Measurements from ENCODE around the gene MT1B. TPM values are rescaled to one million over a fixed set of nuclear protein-coding genes. Genes with fewer than 3 reads are reported as not detected.
A peak's percentile ranks its signal among the peaks of the same experiment; 100 is the strongest.
"Not testable (repeated sequence)": the region's sequence is repeated elsewhere in the genome, so short reads cannot be mapped to it uniquely, and the experiment has no call there.

The MT1B gene
- total and polyA plus RNA-seq, 9 of the 15 experiments (the other 6 are each of a cell fraction or from before 2014, with no cell fraction given) = not detected

GRCh38 chr16:56672171-56672570 is 20.5 kb downstream of the MT1B start:
- H4K20me1 ChIP-seq (replicated peaks; ENCODE audit: control insufficient read depth, insufficient read depth, low read length); H3K9ac ChIP-seq (ENCODE audit: insufficient read depth in 1 of 2, low read depth in 2 of 2, low read length in 2 of 2); ATAC-seq; H3K79me2 ChIP-seq (ENCODE audit: control insufficient read depth, insufficient read depth, low read length); CTCF ChIA-PET (ENCODE audit: low intra/inter-chr PET ratio); DNase-seq (ENCODE audit: extremely low read depth in 1 of 4, low spot score in 3 of 4); intact Hi-C loops (cut with micrococcal nuclease); H3K36me3 ChIP-seq (ENCODE audit: control insufficient read depth, insufficient read depth, low read length); H3K27ac ChIP-seq (ENCODE audit: extremely low read depth, low read depth, low read length); H3K9me1 ChIP-seq (ENCODE audit: control insufficient read depth, insufficient read depth, low read length); H3K4me3 ChIP-seq; in situ Hi-C loops (cut with MboI); FAIRE-seq; H2AFZ ChIP-seq (ENCODE audit: low read depth, low read length); H3K9me3 ChIP-seq (replicated peaks; ENCODE audit: control insufficient read depth, insufficient read depth, low read depth, low read length); H3K4me2 ChIP-seq (ENCODE audit: insufficient read depth, low read length); BruUV-seq (replicated peaks): not testable (repeated sequence)
- peaks cover 46 to 63% of the 10 kb centered on the region in 2 experiments for H3K27me3 ChIP-seq (ENCODE audit: control insufficient read depth in 2 of 2, insufficient read depth in 2 of 2, low read length in 2 of 2)
- POLR2A ChIA-PET = interaction anchor here (0.7 kb wide), 1 partner anchor 84 kb away, joined by 3 read pairs; no protein-coding TSS in a partner anchor
- WGBS (ENCODE audit: insufficient coverage, low coverage, missing lambda C conversion rate) = 0% methylated on average over 3 of the region's 3 CpGs
- peaks cover 0 to 11% of the 10 kb centered on the region in 2 experiments; a peak in 1 of 5 replicates for H3K4me1 ChIP-seq (replicated peaks in 1 of 2; ENCODE audit: control insufficient read depth in 2 of 2, insufficient read depth in 2 of 2, low read length in 2 of 2)

- no peaks in the 10 kb centered on the region for H3K36me3 ChIP-seq (ENCODE audit: control insufficient read depth, insufficient read depth, low read length)
- H4K20me1 ChIP-seq (replicated peaks; ENCODE audit: control insufficient read depth, insufficient read depth, low read length) = peaks cover 9% of the 10 kb centered on the region; the same call in 1 of the 2 replicates
- CTCF ChIA-PET (ENCODE audit: low intra/inter-chr PET ratio) = interaction anchor here (1.3 to 1.9 kb wide), 3 partner anchors 29 to 159 kb away, joined by 4 to 17 read pairs (median 11); no protein-coding TSS in a partner anchor
- no TSS peak for BruUV-seq (replicated peaks)
- TF ChIP-seq CEBPG (CRISPR knock-in tag; IDR thresholded peaks at IDR 0.05) (no peak), CEBPG (tag; conservative IDR thresholded peaks at IDR 0.05 in 1 of 2, IDR thresholded peaks at IDR 0.05 in 1 of 2) (0 out of 4 replicates have a peak, but pooled peaks of 1 of the 2 experiments have one; percentile 10), FOXA3 (CRISPR knock-in tag; conservative IDR thresholded peaks at IDR 0.05 in 1 of 2, IDR thresholded peaks at IDR 0.05 in 1 of 2) (no peak)
- no peak overlapping the region for H3K4me3 ChIP-seq
- no peak overlapping the region for H3K4me2 ChIP-seq (ENCODE audit: insufficient read depth, low read length)
- POLR2A ChIA-PET = interaction anchor here (0.6 to 0.7 kb wide), 3 partner anchors 11 to 264 kb away, joined by 3 to 6 read pairs (median 4); no protein-coding TSS in a partner anchor
- H3K9me3 ChIP-seq (replicated peaks; ENCODE audit: control insufficient read depth, insufficient read depth, low read depth, low read length) = no peaks in the 10 kb centered on the region
- H3K27me3 ChIP-seq (ENCODE audit: control insufficient read depth in 2 of 2, insufficient read depth in 2 of 2, low read length in 2 of 2) = peaks cover 40 to 59% of the 10 kb centered on the region in 2 experiments
- WGBS (ENCODE audit: insufficient coverage, low coverage, missing lambda C conversion rate) = 19% methylated on average over 11 of the region's 11 CpGs
- in situ Hi-C loops (cut with MboI) = no loop called here
- no peak for DNase-seq (ENCODE audit: extremely low read depth in 1 of 4, low spot score in 3 of 4)
- intact Hi-C loops (cut with micrococcal nuclease) = no loop called here
- peaks cover 0 to 11% of the 10 kb centered on the region in 2 experiments; a peak in 1 of 5 replicates for H3K4me1 ChIP-seq (replicated peaks in 1 of 2; ENCODE audit: control insufficient read depth in 2 of 2, insufficient read depth in 2 of 2, low read length in 2 of 2)
- FAIRE-seq = no peak
- no peaks in the 10 kb centered on the region for H3K9me1 ChIP-seq (ENCODE audit: control insufficient read depth, insufficient read depth, low read length)
- no peaks in the 10 kb centered on the region for H3K79me2 ChIP-seq (ENCODE audit: control insufficient read depth, insufficient read depth, low read length)
- ATAC-seq = no peak
- H2AFZ ChIP-seq (ENCODE audit: low read depth, low read length) = no peak overlapping the region
- no peak overlapping the region for H3K9ac ChIP-seq (ENCODE audit: insufficient read depth in 1 of 2, low read depth in 2 of 2, low read length in 2 of 2)
- H3K27ac ChIP-seq (ENCODE audit: extremely low read depth, low read depth, low read length) = no peak overlapping the region
These were observed 21.3 kb downstream of the MT1B start for GRCh38 chr16:56672761-56673536.
